HCT116 (cell line): Measurements from ENCODE around the gene IQSEC3. TPM values are rescaled to one million over a fixed set of nuclear protein-coding genes. Genes with fewer than 3 reads are reported as not detected.

Source experiments
- ATAC-seq: fragments of 200-7000 bp; cut with Tn5 transposase; 2 replicates; pipeline ENCODE4 v1.9.1; 2020; ENCODE audit warnings: mild to moderate bottlenecking, moderate library complexity
- BruUV-seq: library from RNA; stranded (reverse); fragments of 400-500 nt; replicated peaks from 2 replicates; lab custom pipeline; 2021; lab: Mats Ljungman, UMichigan
- CTCF ChIA-PET: fragments of 300-600 bp; sonication (Branson Sonifier 250); formaldehyde crosslinking; loops from one replicate; lab custom pipeline; 2021; ENCODE audit warnings: antibody characterized with exemption; lab: Charles Lee
- POLR2A ChIA-PET: fragments of 300-600, 350-600 bp; sonication (Branson Sonifier 250); formaldehyde crosslinking; loops from one replicate; lab custom pipeline; 2021; ENCODE audit warnings: antibody characterized with exemption; lab: Charles Lee
- RAD21 ChIA-PET, 2 experiments: fragments of 300-600 bp; sonication (Branson Sonifier 250); formaldehyde crosslinking; loops; one replicate each; lab custom pipeline; 2023; ENCODE audit warnings: low total read pairs in 2 of 2; ENCODE audit not compliant: uncharacterized antibody in 2 of 2, unreplicated experiment in 2 of 2, low non-redundant PET in 1 of 2; lab: Charles Lee
- DNase-seq: peaks from one replicate; pipeline ENCODE4 v3.0.0-alpha.2; 2010; ENCODE audit warnings: low read depth, low spot score
- H2AFZ ChIP-seq: fragments of 200-600 bp; shearing (Covaris generic), sonication (generic); 2 replicates; pipeline ENCODE4 v1.6.1; 2017; ENCODE audit warnings: low read depth, mixed run types, mixed read lengths, antibody characterized with exemption, low read length; ENCODE audit not compliant: poor library complexity, severe bottlenecking
- H3K27ac ChIP-seq: 2 replicates; pipeline ENCODE4 v1.5.1; 2012; ENCODE audit warnings: low read depth, low read length
- H3K27me3 ChIP-seq: fragments of 200-600 bp; sonication (generic); 2 replicates; pipeline ENCODE4 v1.6.1; 2016; ENCODE audit warnings: mixed run types, low read length, mixed read lengths; ENCODE audit not compliant: insufficient read depth
- H3K36me3 ChIP-seq, 2 experiments: fragments of 200-500 bp in 1 of 2; fragments of 200-600 bp in 1 of 2; sonication (Bioruptor generic) in 1 of 2; sonication (generic) in 1 of 2; 2 replicates each; pipeline versions ENCODE4 v1.5.1 to v1.6.1; 2014 to 2016; ENCODE audit warnings: low read length in 2 of 2, inconsistent platforms in 1 of 2, mixed read lengths in 1 of 2, mixed run types in 1 of 2; ENCODE audit not compliant: insufficient read depth in 2 of 2, control insufficient read depth in 1 of 2
- H3K4me1 ChIP-seq, 2 experiments: fragments of 200-600 bp in 1 of 2; sonication (generic) in 1 of 2; 2 replicates each; pipeline versions ENCODE4 v1.5.1 to v1.6.1; 2012 to 2017; ENCODE audit warnings: low read length in 2 of 2, inconsistent platforms in 1 of 2, mild to moderate bottlenecking in 1 of 2, mixed read lengths in 1 of 2, mixed run types in 1 of 2, moderate library complexity in 1 of 2; ENCODE audit not compliant: insufficient read depth in 2 of 2, control insufficient read depth in 1 of 2
- H3K4me2 ChIP-seq: fragments of 200-600 bp; sonication (generic); 2 replicates; pipeline ENCODE4 v1.6.1; 2017; ENCODE audit warnings: mixed run types, low read length, mixed read lengths
- H3K4me3 ChIP-seq, 2 experiments: fragments of 200-600 bp in 1 of 2; sonication (generic) in 1 of 2; replicated peaks in 1 of 2; 2 replicates each; pipeline ENCODE4 v1.5.1; 2011 to 2016; ENCODE audit warnings: low read length in 2 of 2, control low read depth in 1 of 2, low read depth in 1 of 2, mild to moderate bottlenecking in 1 of 2, mixed read lengths in 1 of 2, mixed run types in 1 of 2
- H3K79me2 ChIP-seq: fragments of 200-600 bp; sonication (generic); 2 replicates; pipeline ENCODE4 v1.6.1; 2017; ENCODE audit warnings: mild to moderate bottlenecking, mixed run types, low read length, moderate library complexity, mixed read lengths; ENCODE audit not compliant: insufficient read depth
- H3K9ac ChIP-seq: fragments of 200-600 bp; sonication (generic); 2 replicates; pipeline ENCODE4 v1.6.1; 2016; ENCODE audit warnings: low read length, mixed read lengths
- H3K9me2 ChIP-seq: fragments of 200-600 bp; sonication (generic), shearing (Covaris generic); 2 replicates; pipeline ENCODE4 v1.6.1; 2017; ENCODE audit warnings: mixed run types, mild to moderate bottlenecking, moderate library complexity; ENCODE audit not compliant: insufficient read depth
- H3K9me3 ChIP-seq, 2 experiments: fragments of 200-500 bp in 1 of 2; fragments of 200-600 bp in 1 of 2; sonication (Bioruptor generic) in 1 of 2; sonication (generic) in 1 of 2; 2 replicates each; pipeline ENCODE4 v1.6.1; 2014 to 2017; ENCODE audit warnings: low read length in 2 of 2, mixed read lengths in 2 of 2, inconsistent platforms in 1 of 2, low read depth in 1 of 2, mild to moderate bottlenecking in 1 of 2, mixed run types in 1 of 2, moderate library complexity in 1 of 2; ENCODE audit not compliant: control insufficient read depth in 1 of 2, insufficient read depth in 1 of 2
- H4K20me1 ChIP-seq: fragments of 200-600 bp; sonication (generic), shearing (Covaris generic); 2 replicates; pipeline ENCODE4 v1.6.1; 2017; ENCODE audit warnings: mixed run types, mild to moderate bottlenecking, moderate library complexity; ENCODE audit not compliant: insufficient read depth
- CBX3 ChIP-seq: IDR thresholded peaks from 2 replicates; pipeline ENCODE4 v1.6.1; 2012; ENCODE audit warnings: low read depth
- CEBPB ChIP-seq: IDR thresholded peaks from 2 replicates; pipeline ENCODE4 v1.6.1; 2012; ENCODE audit warnings: low read depth
- EGR1 ChIP-seq: IDR thresholded peaks from 2 replicates; pipeline ENCODE4 v1.6.1; 2012; ENCODE audit warnings: low read depth
- ELF1 ChIP-seq: IDR thresholded peaks from 2 replicates; pipeline ENCODE4 v1.6.1; 2012; ENCODE audit warnings: low read depth, borderline replicate concordance
- SP1 ChIP-seq: IDR thresholded peaks from 2 replicates; pipeline ENCODE4 v1.6.1; 2012; ENCODE audit warnings: low read depth
- YY1 ChIP-seq: IDR thresholded peaks from 2 replicates; pipeline ENCODE4 v1.6.1; 2011; ENCODE audit warnings: low read length, low read depth, moderate library complexity, mild to moderate bottlenecking; ENCODE audit not compliant: insufficient replicate concordance; ENCODE audit errors: extremely low read depth
- intact Hi-C: fragments of 100-400 bp; cut with micrococcal nuclease; formaldehyde crosslinking; loops from 2 replicates; pipeline ENCODE4 v1.10.0; 2022
- total RNA-seq: library from RNA; stranded (reverse); gene quantifications from one replicate; pipeline ENCODE4 v1.2.1, GENCODE V29; 2021; ENCODE audit not compliant: unreplicated experiment
- TF ChIP-seq, protein P1 (sequence below): IDR thresholded peaks from 2 replicates; pipeline ENCODE4 v1.6.1; 2012; ENCODE audit warnings: low read depth
- TF ChIP-seq, protein P2 (sequence below): IDR thresholded peaks from 2 replicates; pipeline ENCODE4 v1.6.1; 2012

IQSEC3 gene
- total RNA-seq, 1 experiment from 2014 or later, result not detected

DNA sequence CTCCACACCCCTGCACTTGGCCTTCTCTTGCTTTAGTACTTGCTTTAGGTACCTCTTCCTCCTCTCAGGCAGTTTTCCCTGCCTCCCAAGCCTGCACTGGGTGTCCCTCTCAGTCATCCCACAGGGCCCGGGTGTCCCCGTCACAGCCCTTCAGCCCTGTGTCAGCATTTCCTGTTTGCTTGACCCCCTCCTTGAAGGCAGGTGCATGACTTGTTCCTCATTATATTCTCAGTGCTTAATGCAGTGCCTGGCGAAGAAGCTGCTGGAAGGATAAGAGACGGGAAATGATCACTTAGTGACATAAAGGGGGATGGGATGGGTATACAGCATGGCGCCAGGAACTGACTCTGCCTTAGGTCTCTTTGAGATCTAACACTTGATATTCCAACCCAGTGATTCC is 61.5 kb downstream of the IQSEC3 start:
- no peak overlapping the region for H3K4me3 ChIP-seq
- TF ChIP-seq EGR1 (no peak), SP1 (no peak), CEBPB (no peak), YY1 (no peak), ELF1 (no peak), CBX3 (no peak)
- TF ChIP-seq, protein P1, sequence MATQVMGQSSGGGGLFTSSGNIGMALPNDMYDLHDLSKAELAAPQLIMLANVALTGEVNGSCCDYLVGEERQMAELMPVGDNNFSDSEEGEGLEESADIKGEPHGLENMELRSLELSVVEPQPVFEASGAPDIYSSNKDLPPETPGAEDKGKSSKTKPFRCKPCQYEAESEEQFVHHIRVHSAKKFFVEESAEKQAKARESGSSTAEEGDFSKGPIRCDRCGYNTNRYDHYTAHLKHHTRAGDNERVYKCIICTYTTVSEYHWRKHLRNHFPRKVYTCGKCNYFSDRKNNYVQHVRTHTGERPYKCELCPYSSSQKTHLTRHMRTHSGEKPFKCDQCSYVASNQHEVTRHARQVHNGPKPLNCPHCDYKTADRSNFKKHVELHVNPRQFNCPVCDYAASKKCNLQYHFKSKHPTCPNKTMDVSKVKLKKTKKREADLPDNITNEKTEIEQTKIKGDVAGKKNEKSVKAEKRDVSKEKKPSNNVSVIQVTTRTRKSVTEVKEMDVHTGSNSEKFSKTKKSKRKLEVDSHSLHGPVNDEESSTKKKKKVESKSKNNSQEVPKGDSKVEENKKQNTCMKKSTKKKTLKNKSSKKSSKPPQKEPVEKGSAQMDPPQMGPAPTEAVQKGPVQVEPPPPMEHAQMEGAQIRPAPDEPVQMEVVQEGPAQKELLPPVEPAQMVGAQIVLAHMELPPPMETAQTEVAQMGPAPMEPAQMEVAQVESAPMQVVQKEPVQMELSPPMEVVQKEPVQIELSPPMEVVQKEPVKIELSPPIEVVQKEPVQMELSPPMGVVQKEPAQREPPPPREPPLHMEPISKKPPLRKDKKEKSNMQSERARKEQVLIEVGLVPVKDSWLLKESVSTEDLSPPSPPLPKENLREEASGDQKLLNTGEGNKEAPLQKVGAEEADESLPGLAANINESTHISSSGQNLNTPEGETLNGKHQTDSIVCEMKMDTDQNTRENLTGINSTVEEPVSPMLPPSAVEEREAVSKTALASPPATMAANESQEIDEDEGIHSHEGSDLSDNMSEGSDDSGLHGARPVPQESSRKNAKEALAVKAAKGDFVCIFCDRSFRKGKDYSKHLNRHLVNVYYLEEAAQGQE, result no peak
- no peaks in the 10 kb centered on the region for H3K9me2 ChIP-seq
- H3K9me3 ChIP-seq, result no peaks in the 10 kb centered on the region
- ChIA-PET CTCF (no interaction called here), RAD21 (no interaction called here), POLR2A (no interaction called here)
- H3K4me1 ChIP-seq, result peaks cover 3 to 10% of the 10 kb centered on the region in 2 experiments; a peak in 3 of 4 replicates
- H3K4me2 ChIP-seq, result no peak overlapping the region
- no peaks in the 10 kb centered on the region for H3K79me2 ChIP-seq
- H3K27me3 ChIP-seq, result no peaks in the 10 kb centered on the region
- no TSS peak for BruUV-seq
- no peak for ATAC-seq
- H2AFZ ChIP-seq, result no peak overlapping the region
- H3K9ac ChIP-seq, result no peak overlapping the region
- H4K20me1 ChIP-seq, result no peaks in the 10 kb centered on the region
- H3K27ac ChIP-seq, result no peak overlapping the region
- intact Hi-C loops, result no loop called here
- H3K36me3 ChIP-seq, result no peaks in the 10 kb centered on the region
- DNase-seq, result no peak

DNA sequence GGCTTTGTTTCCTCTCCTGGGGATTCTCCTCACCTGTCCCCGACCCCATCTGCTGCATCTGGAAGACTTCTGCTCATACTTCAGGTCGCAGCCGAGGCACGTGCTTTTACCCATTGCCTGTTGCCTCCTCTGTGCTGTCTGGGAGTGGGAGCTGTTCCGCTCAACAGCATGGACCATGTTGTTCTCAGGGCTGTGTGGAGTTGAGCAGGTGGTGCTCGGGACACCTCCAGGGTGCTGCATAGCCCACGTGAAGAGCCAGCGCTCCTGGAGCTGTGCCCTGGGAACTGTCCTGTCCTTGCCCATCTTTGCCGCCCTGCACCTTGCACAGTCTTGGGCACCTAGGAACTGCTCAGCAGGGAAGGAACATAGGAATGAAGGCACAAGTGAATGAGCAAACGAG is 62.4 kb downstream of the IQSEC3 start:
- Histone ChIP-seq H3K4me1 (peaks cover 3 to 10% of the 10 kb centered on the region in 2 experiments; a peak in 3 of 4 replicates), H3K4me3 (no peak overlapping the region), H3K27me3 (no peaks in the 10 kb centered on the region), H3K9ac (no peak overlapping the region), H3K4me2 (no peak overlapping the region), H4K20me1 (no peaks in the 10 kb centered on the region), H3K79me2 (no peaks in the 10 kb centered on the region), H3K36me3 (no peaks in the 10 kb centered on the region), H3K9me3 (no peaks in the 10 kb centered on the region), H3K27ac (no peak overlapping the region), H2AFZ (no peak overlapping the region), H3K9me2 (no peaks in the 10 kb centered on the region)
- BruUV-seq, result no TSS peak
- ChIA-PET RAD21 (no interaction called here), CTCF (no interaction called here), POLR2A (no interaction called here)
- intact Hi-C loops, result no loop called here
- DNase-seq (no peak), ATAC-seq (no peak)
- TF ChIP-seq, protein P2, sequence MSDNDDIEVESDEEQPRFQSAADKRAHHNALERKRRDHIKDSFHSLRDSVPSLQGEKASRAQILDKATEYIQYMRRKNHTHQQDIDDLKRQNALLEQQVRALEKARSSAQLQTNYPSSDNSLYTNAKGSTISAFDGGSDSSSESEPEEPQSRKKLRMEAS, result no peak
